GM19463 (cell line): ENCODE measurements around the gene CLBA1.

Source experiments
- ATAC-seq: cut with Tn5 transposase; IDR thresholded peaks from one replicate; pipeline ENCODE4 v1.9.1; 2021; ENCODE audit warnings: mild to moderate bottlenecking, moderate library complexity; ENCODE audit not compliant: unreplicated experiment

CLBA1 gene

GRCh38 chr14:104979758-104980610, 5.6 kb upstream of the CLBA1 start:
- no peak for ATAC-seq

- ATAC-seq = no peak
Observed at GRCh38 chr14:104980611-104981531, 4.7 kb upstream of the CLBA1 start.

- ATAC-seq = no peak
Observed at GRCh38 chr14:104981699-104982541, 3.7 kb upstream of the CLBA1 start.

GRCh38 chr14:104982548-104983230, 2.9 kb upstream of the CLBA1 start:
- no peak for ATAC-seq

- ATAC-seq = no peak
Observed at GRCh38 chr14:104983231-104983721, 2.3 kb upstream of the CLBA1 start.

- no peak for ATAC-seq
Observed at GRCh38 chr14:104984056-104984894, 1.3 kb upstream of the CLBA1 start.

- no peak for ATAC-seq
Observed at GRCh38 chr14:104986487-104987164, 1.0 kb downstream of the CLBA1 start.

- no peak for ATAC-seq
Observed at GRCh38 chr14:104989236-104989950, 3.8 kb downstream of the CLBA1 start.

GRCh38 chr14:104989951-104990303, 4.3 kb downstream of the CLBA1 start:
- no peak for ATAC-seq

GRCh38 chr14:104991896-104992230, 6.3 kb downstream of the CLBA1 start:
- no peak for ATAC-seq

GRCh38 chr14:104992501-104992900, 6.9 kb downstream of the CLBA1 start:
- ATAC-seq = no peak

- ATAC-seq = no peak
Observed at GRCh38 chr14:104993306-104993705, 7.7 kb downstream of the CLBA1 start.

GRCh38 chr14:104993808-104994591, 8.4 kb downstream of the CLBA1 start:
- ATAC-seq = no peak

- no peak for ATAC-seq
Observed at GRCh38 chr14:104994978-104995377, 9.4 kb downstream of the CLBA1 start.

- no peak for ATAC-seq
Observed at GRCh38 chr14:104996032-104996431, 10.4 kb downstream of the CLBA1 start.

GRCh38 chr14:104996483-104996882, 10.9 kb downstream of the CLBA1 start:
- no peak for ATAC-seq

- no peak for ATAC-seq
Observed at GRCh38 chr14:104998801-104999200, 13.2 kb downstream of the CLBA1 start.
